HepG2 (cell line): ENCODE data around the gene TTLL11. TPM values are rescaled to one million over a fixed set of nuclear protein-coding genes. Genes with fewer than 3 reads are reported as not detected.

ENCODE experiments used
- NCOA2 ChIP-seq: sonication (generic); formaldehyde crosslinking; IDR thresholded peaks from 2 replicates; pipeline ENCODE4 v1.8.0; 2022; ENCODE audit warnings: inconsistent platforms
- NFE2L2 ChIP-seq: fragments of 150-350 bp; IDR thresholded peaks from 2 replicates; pipeline ENCODE4 v1.6.1; 2014; ENCODE audit warnings: low read length
- ONECUT2 ChIP-seq: sonication (generic); formaldehyde crosslinking; IDR thresholded peaks from 2 replicates; pipeline ENCODE4 v1.4.0; 2020; ENCODE audit warnings: missing genetic modification reagents
- RXRA ChIP-seq: sonication (generic); formaldehyde crosslinking; IDR thresholded peaks from 2 replicates; pipeline ENCODE4 v1.5.1; 2020; ENCODE audit warnings: missing genetic modification reagents
- TMF1 ChIP-seq: sonication (generic); formaldehyde crosslinking; IDR thresholded peaks from 2 replicates; pipeline ENCODE4 v1.8.1; 2022; ENCODE audit warnings: low read depth, missing genetic modification reagents
- ZBTB39 ChIP-seq: sonication (generic); formaldehyde crosslinking; IDR thresholded peaks from 2 replicates; pipeline ENCODE4 v1.5.0; 2020; ENCODE audit warnings: missing genetic modification reagents
- ZNF749 ChIP-seq: sonication (generic); formaldehyde crosslinking; IDR thresholded peaks from 2 replicates; pipeline ENCODE4 v1.8.0; 2022; ENCODE audit warnings: mild to moderate bottlenecking, missing genetic modification reagents, moderate library complexity, borderline replicate concordance
- polyA plus RNA-seq, 8 experiments: library from polyadenylated mRNA; depleted of rRNA in 3 of 8; stranded (reverse) in 7 of 8; unstranded in 1 of 8; fragments of >200 nt; fragmentation: Illumina TruSeq in 4 of 8; extraction: Trizol in 4 of 8; gene quantifications; 2 replicates each; pipeline versions ENCODE4 v1.2.1 to v1.2.3, GENCODE V29; 2011 to 2016; ENCODE audit warnings: low read depth in 4 of 8, missing spikeins in 1 of 8, mixed read lengths in 1 of 8; ENCODE audit not compliant: insufficient read depth in 1 of 8
- total RNA-seq, 5 experiments: library from RNA; depleted of rRNA; stranded (reverse); fragments of >200 nt; fragmentation: Illumina TruSeq; extraction: Trizol; gene quantifications; 2 replicates each; pipeline ENCODE4 v1.2.3, GENCODE V29; 2016; ENCODE audit warnings: low read depth in 1 of 5
- TF ChIP-seq, protein P1 (sequence below): sonication (generic); formaldehyde crosslinking; IDR thresholded peaks from 2 replicates; pipeline ENCODE4 v1.4.0; 2020; ENCODE audit warnings: missing genetic modification reagents
- TF ChIP-seq, protein P2 (sequence below): sonication (generic); formaldehyde crosslinking; IDR thresholded peaks from 2 replicates; pipeline ENCODE4 v1.4.0; 2020; ENCODE audit warnings: mild to moderate bottlenecking, missing genetic modification reagents
- TF ChIP-seq, protein P3 (sequence below): sonication (generic); formaldehyde crosslinking; IDR thresholded peaks from 2 replicates; pipeline ENCODE4 v1.8.0; 2022; ENCODE audit warnings: mild to moderate bottlenecking, missing genetic modification reagents

Gene TTLL11
- total and polyA plus RNA-seq, 2 of the 13 experiments (the other 11 are each of a cell fraction or from before 2014, with no cell fraction given) = 4.5 to 5.2 TPM

DNA sequence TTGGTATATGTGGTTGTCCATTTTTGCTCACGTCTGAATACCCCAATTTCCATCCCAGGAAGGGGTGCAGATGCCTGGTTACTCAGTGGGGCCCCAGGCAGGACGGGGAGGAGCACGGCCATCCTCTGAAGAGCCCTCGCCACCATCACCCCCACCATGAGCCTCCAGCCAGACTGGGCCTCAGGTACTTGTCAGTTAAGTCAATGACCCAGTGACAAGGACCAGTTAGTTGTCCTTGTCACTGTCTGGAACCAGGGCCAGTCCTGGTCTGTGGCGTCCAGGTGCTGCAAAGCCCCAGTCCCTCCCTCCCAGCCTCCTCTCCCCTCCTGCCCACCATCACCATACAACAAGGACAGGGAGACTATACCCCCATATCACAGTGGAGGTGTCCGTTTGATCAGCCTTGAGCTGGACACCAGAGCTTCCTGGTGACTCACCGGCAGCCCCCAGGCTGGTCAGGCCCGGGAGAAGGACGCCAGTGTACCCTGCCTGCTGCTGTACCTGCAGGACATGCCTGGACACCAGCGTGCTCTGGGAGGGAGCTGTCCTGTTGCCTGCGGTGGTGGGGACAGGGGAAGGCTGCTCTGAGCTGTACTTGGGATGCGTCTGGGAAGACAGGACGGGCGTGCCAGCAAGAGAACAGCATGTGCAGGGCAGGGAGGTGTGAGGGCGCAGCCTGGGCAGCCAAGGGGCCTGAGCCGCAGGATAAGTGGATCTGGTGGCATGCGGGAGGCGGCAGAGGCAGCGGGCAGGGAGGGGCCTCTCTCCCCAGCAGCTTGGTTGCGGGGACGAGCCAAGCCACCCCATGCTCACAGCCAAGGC, 32.6 kb upstream of the TTLL11 start (continued):
- TF ChIP-seq RXRA (no peak), NCOA2 (CRISPR knock-in tag) (no peak), TMF1 (CRISPR knock-in tag) (no peak), ZBTB39 (CRISPR knock-in tag) (no peak; the same call in 1 of the 2 replicates), NFE2L2 (no peak), ONECUT2 (CRISPR knock-in tag) (no peak), ZNF749 (CRISPR knock-in tag) (no peak)
- TF ChIP-seq, protein P1, sequence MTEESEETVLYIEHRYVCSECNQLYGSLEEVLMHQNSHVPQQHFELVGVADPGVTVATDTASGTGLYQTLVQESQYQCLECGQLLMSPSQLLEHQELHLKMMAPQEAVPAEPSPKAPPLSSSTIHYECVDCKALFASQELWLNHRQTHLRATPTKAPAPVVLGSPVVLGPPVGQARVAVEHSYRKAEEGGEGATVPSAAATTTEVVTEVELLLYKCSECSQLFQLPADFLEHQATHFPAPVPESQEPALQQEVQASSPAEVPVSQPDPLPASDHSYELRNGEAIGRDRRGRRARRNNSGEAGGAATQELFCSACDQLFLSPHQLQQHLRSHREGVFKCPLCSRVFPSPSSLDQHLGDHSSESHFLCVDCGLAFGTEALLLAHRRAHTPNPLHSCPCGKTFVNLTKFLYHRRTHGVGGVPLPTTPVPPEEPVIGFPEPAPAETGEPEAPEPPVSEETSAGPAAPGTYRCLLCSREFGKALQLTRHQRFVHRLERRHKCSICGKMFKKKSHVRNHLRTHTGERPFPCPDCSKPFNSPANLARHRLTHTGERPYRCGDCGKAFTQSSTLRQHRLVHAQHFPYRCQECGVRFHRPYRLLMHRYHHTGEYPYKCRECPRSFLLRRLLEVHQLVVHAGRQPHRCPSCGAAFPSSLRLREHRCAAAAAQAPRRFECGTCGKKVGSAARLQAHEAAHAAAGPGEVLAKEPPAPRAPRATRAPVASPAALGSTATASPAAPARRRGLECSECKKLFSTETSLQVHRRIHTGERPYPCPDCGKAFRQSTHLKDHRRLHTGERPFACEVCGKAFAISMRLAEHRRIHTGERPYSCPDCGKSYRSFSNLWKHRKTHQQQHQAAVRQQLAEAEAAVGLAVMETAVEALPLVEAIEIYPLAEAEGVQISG (CRISPR knock-in tag) = no peak
- TF ChIP-seq, protein P2, sequence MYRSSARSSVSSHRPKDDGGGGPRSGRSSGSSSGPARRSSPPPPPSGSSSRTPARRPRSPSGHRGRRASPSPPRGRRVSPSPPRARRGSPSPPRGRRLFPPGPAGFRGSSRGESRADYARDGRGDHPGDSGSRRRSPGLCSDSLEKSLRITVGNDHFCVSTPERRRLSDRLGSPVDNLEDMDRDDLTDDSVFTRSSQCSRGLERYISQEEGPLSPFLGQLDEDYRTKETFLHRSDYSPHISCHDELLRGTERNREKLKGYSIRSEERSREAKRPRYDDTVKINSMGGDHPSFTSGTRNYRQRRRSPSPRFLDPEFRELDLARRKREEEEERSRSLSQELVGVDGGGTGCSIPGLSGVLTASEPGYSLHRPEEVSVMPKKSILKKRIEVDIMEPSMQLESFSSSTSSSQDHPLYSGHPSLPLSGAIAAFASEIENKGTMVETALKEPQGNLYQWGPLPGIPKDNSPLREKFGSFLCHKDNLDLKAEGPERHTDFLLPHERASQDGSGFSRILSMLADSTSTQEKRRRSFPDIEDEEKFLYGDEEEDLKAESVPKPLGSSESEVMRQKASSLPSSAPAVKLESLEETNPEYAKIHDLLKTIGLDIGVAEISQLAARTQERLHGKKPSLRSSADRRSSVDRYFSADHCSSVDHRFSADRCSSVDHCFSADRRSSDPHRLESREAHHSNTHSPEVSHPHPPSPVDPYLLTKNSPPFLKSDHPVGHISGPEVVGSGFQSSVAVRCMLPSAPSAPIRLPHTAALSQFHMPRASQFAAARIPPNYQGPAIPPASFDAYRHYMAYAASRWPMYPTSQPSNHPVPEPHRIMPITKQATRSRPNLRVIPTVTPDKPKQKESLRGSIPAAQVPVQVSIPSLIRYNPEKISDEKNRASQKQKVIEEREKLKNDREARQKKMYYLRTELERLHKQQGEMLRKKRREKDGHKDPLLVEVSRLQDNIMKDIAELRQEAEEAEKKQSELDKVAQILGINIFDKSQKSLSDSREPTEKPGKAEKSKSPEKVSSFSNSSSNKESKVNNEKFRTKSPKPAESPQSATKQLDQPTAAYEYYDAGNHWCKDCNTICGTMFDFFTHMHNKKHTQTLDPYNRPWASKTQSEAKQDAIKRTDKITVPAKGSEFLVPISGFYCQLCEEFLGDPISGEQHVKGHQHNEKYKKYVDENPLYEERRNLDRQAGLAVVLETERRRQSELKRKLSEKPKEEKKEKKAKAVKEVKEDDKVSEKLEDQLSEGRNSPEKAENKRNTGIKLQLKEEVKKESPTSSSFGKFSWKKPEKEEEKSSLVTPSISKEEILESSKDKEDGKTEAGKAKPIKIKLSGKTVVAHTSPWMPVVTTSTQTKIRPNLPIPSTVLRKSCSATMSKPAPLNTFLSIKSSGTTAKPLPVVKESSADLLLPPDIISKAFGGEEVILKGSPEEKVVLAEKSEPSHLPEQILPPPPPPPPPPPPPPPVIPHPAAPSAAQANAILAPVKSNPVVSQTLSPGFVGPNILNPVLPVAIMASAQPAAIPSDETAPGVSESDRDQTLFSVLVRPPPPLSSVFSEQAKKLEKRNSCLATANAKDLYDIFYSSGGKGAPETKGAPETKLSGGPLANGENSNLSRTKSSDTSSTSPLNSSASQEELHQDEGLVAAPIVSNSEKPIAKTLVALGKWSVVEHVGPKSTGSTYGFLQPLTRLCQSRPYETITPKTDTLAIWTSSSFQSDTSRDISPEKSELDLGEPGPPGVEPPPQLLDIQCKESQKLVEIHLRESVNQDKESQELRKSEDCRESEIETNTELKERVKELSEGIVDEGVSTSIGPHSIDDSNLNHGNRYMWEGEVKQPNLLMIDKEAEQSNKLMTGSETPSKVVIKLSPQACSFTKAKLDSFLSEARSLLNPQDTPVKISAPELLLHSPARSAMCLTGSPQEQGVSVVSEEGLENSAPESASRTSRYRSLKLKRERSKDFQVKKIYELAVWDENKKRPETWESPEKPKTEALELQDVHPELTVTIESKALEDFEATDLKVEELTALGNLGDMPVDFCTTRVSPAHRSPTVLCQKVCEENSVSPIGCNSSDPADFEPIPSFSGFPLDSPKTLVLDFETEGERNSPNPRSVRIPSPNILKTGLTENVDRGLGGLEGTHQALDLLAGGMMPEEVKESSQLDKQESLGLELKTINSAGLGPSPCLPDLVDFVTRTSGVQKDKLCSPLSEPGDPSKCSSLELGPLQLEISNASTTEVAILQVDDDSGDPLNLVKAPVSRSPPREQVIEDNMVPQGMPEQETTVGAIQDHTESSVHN (CRISPR knock-in tag) = no peak; the same call in 1 of the 2 replicates
- TF ChIP-seq, protein P3, sequence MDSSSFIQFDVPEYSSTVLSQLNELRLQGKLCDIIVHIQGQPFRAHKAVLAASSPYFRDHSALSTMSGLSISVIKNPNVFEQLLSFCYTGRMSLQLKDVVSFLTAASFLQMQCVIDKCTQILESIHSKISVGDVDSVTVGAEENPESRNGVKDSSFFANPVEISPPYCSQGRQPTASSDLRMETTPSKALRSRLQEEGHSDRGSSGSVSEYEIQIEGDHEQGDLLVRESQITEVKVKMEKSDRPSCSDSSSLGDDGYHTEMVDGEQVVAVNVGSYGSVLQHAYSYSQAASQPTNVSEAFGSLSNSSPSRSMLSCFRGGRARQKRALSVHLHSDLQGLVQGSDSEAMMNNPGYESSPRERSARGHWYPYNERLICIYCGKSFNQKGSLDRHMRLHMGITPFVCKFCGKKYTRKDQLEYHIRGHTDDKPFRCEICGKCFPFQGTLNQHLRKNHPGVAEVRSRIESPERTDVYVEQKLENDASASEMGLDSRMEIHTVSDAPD = no peak
